Ishikawa (cell line): ENCODE results near the gene TP73.

Source experiments
- EGR1 ChIP-seq: IDR thresholded peaks from 2 replicates; pipeline ENCODE4 v1.6.1; 2012
- EP300 ChIP-seq: IDR thresholded peaks from 2 replicates; pipeline ENCODE4 v1.6.1; 2012; ENCODE audit warnings: borderline replicate concordance
- NFIC ChIP-seq: IDR thresholded peaks from 2 replicates; pipeline ENCODE4 v1.6.1; 2012
- RAD21 ChIP-seq: IDR thresholded peaks from 2 replicates; pipeline ENCODE4 v1.6.1; 2012; ENCODE audit warnings: low read depth
- TAF1 ChIP-seq: IDR thresholded peaks from 2 replicates; pipeline ENCODE4 v1.6.1; 2012; ENCODE audit warnings: low read depth, mild to moderate bottlenecking
- TEAD4 ChIP-seq: IDR thresholded peaks from 2 replicates; pipeline ENCODE4 v1.6.1; 2012
- YY1 ChIP-seq: IDR thresholded peaks from 2 replicates; pipeline ENCODE4 v1.6.1; 2012; ENCODE audit warnings: low read depth
- ZBTB7A ChIP-seq: IDR thresholded peaks from 2 replicates; pipeline ENCODE4 v1.6.1; 2012; ENCODE audit warnings: low read depth
- TF ChIP-seq, protein P1 (sequence below): IDR thresholded peaks from 2 replicates; pipeline ENCODE4 v1.6.1; 2012

GRCh38 chr1:3681898-3682806 is 29.8 kb downstream of the TP73 start:
- TF ChIP-seq, protein P1, sequence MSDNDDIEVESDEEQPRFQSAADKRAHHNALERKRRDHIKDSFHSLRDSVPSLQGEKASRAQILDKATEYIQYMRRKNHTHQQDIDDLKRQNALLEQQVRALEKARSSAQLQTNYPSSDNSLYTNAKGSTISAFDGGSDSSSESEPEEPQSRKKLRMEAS: no peak
- TF ChIP-seq TEAD4 (no peak), YY1 (no peak), RAD21 (no peak), EP300 (no peak), EGR1 (no peak), ZBTB7A (no peak), NFIC (no peak), TAF1 (no peak)
